Keratinocyte (primary cell): ENCODE measurements around the gene UTP14C. TPM values are rescaled to one million over a fixed set of nuclear protein-coding genes. Genes with fewer than 3 reads are reported as not detected.

Experiments
- DNase-seq: peaks from one replicate; pipeline ENCODE4 v3.0.0-alpha.2; 2011; ENCODE audit warnings: low read depth, missing footprints, low spot score
- FAIRE-seq: peaks from 2 replicates; lab custom pipeline; 2011; peaks lifted over from hg19 to GRCh38; lab: Jason Lieb, UNC
- H2AFZ ChIP-seq: 2 replicates; pipeline ENCODE4 v1.6.0; 2012; ENCODE audit warnings: low read length, control low read depth, inconsistent platforms; ENCODE audit not compliant: control insufficient read depth
- H3K27ac ChIP-seq: 2 replicates; pipeline ENCODE4 v1.5.1; 2011; ENCODE audit warnings: low read length; ENCODE audit not compliant: control insufficient read depth, insufficient read depth
- H3K27me3 ChIP-seq: 3 replicates; pipeline ENCODE4 v1.6.0; 2011; ENCODE audit warnings: low read length; ENCODE audit not compliant: control insufficient read depth, insufficient read depth; ENCODE audit errors: extremely low read depth
- H3K36me3 ChIP-seq, 2 experiments: 2 replicates in 1 of 2; 3 replicates in 1 of 2; pipeline ENCODE4 v1.5.1; 2011; ENCODE audit warnings: low read length in 2 of 2, mild to moderate bottlenecking in 1 of 2; ENCODE audit not compliant: control insufficient read depth in 2 of 2, insufficient read depth in 2 of 2; ENCODE audit errors: extremely low read depth in 1 of 2
- H3K4me1 ChIP-seq: 3 replicates; pipeline ENCODE4 v1.5.1; 2011; ENCODE audit warnings: low read length; ENCODE audit not compliant: control insufficient read depth, insufficient read depth; ENCODE audit errors: extremely low read depth
- H3K4me2 ChIP-seq: 3 replicates; pipeline ENCODE4 v1.6.0; 2011; ENCODE audit warnings: low read depth, low read length; ENCODE audit not compliant: control insufficient read depth, insufficient read depth; ENCODE audit errors: extremely low read depth
- H3K4me3 ChIP-seq, 3 experiments: fragments of 200-600 bp in 1 of 3; sonication (generic) in 1 of 3; 2 replicates in 2 of 3; 3 replicates in 1 of 3; pipeline ENCODE4 v1.5.1; 2011 to 2016; ENCODE audit warnings: low read length in 3 of 3, mild to moderate bottlenecking in 3 of 3, control low read depth in 2 of 3, inconsistent platforms in 1 of 3, low read depth in 1 of 3, mixed read lengths in 1 of 3, mixed run types in 1 of 3, moderate library complexity in 1 of 3; ENCODE audit not compliant: control insufficient read depth in 2 of 3, insufficient read depth in 2 of 3; ENCODE audit errors: extremely low read depth in 1 of 3
- H3K79me2 ChIP-seq: 2 replicates; pipeline ENCODE4 v1.6.0; 2012; ENCODE audit warnings: low read length; ENCODE audit not compliant: control insufficient read depth, insufficient read depth
- H3K9ac ChIP-seq: 3 replicates; pipeline ENCODE4 v1.6.0; 2011; ENCODE audit warnings: low read length; ENCODE audit not compliant: control insufficient read depth, insufficient read depth; ENCODE audit errors: extremely low read depth
- H3K9me1 ChIP-seq: 3 replicates; pipeline ENCODE4 v1.6.0; 2011; ENCODE audit warnings: low read length; ENCODE audit not compliant: control insufficient read depth, insufficient read depth; ENCODE audit errors: extremely low read depth
- H3K9me3 ChIP-seq: 2 replicates; pipeline ENCODE4 v1.5.1; 2012; ENCODE audit warnings: low read depth, low read length; ENCODE audit not compliant: control insufficient read depth
- H4K20me1 ChIP-seq: 3 replicates; pipeline ENCODE4 v1.6.0; 2011; ENCODE audit warnings: low read length; ENCODE audit not compliant: control insufficient read depth, insufficient read depth; ENCODE audit errors: extremely low read depth
- CTCF ChIP-seq, 3 experiments: IDR thresholded peaks in 1 of 3; conservative IDR thresholded peaks in 1 of 3; optimal IDR thresholded peaks in 1 of 3; 2 replicates in 2 of 3; 3 replicates in 1 of 3; pipeline versions ENCODE3 to v1.5.1; 2011; ENCODE audit warnings: low read length in 3 of 3, mild to moderate bottlenecking in 3 of 3, moderate library complexity in 2 of 3, control low read depth in 1 of 3, inconsistent platforms in 1 of 3; ENCODE audit not compliant: insufficient read depth in 2 of 3; ENCODE audit errors: extremely low read depth in 1 of 3
- EZH2 ChIP-seq: IDR thresholded peaks from one replicate; pipeline ENCODE4 v1.6.1; 2012; ENCODE audit warnings: inconsistent platforms, mild to moderate bottlenecking, low read length, moderate library complexity
- dilution Hi-C: fragments of 300-500 bp; cut with MboI; formaldehyde crosslinking; loops from one replicate; pipeline ENCODE4 v1.7.0; 2020; ENCODE audit warnings: low sequenced_read_pairs; ENCODE audit not compliant: extremely low pct_ligation_motif_present
- polyA plus RNA-seq, 5 experiments: library from polyadenylated mRNA; depleted of rRNA in 3 of 5; stranded (reverse) in 3 of 5; stranded (forward) in 1 of 5; unstranded in 1 of 5; fragments of >200 nt; gene quantifications; 1 replicate in 1 of 5; 2 replicates in 3 of 5; 3 replicates in 1 of 5; pipeline versions ENCODE4 v1.2.1 to v1.2.3, GENCODE V29; 2011 to 2012; ENCODE audit warnings: missing spikeins in 2 of 5, low read depth in 1 of 5, low replicate concordance in 1 of 5

The UTP14C gene
- polyA plus RNA-seq, 1 donor (not counting 4 experiments of a cell fraction or from before 2014, with no cell fraction given), result 10.8 TPM

- Histone ChIP-seq H3K4me3 (no peak overlapping the region), H3K79me2 (peaks cover 18% of the 10 kb centered on the region), H3K9me3 (no peaks in the 10 kb centered on the region), H3K4me2 (no peak overlapping the region), H3K9me1 (no peaks in the 10 kb centered on the region), H3K4me1 (no peaks in the 10 kb centered on the region), H4K20me1 (peaks cover 1% of the 10 kb centered on the region), H2AFZ (no peak overlapping the region), H3K9ac (no peak overlapping the region), H3K27me3 (no peaks in the 10 kb centered on the region), H3K27ac (no peak overlapping the region), H3K36me3 (peaks cover 5% of the 10 kb centered on the region in 2 experiments)
- DNase-seq (no peak), FAIRE-seq (no peak)
- TF ChIP-seq CTCF (optimal IDR thresholded peaks at IDR 0.05 in 1 of 3, IDR thresholded peaks at IDR 0.05 in 1 of 3, conservative IDR thresholded peaks at IDR 0.05 in 1 of 3; ENCODE audit: extremely low read depth in 1 of 3, insufficient read depth in 2 of 3, low read length in 3 of 3) (no peak), EZH2 (no peak)
- dilution Hi-C loops, result no loop called here
These were observed 4.3 kb upstream of the UTP14C start for GRCh38 chr13:52020191-52020590.

GRCh38 chr13:52022356-52022755 lies 2.1 kb upstream of the UTP14C start:
- Histone ChIP-seq H3K27me3 (no peaks in the 10 kb centered on the region), H3K9me3 (no peaks in the 10 kb centered on the region), H3K27ac (no peak overlapping the region), H3K9me1 (no peaks in the 10 kb centered on the region), H3K9ac (no peak overlapping the region), H3K4me2 (no peak overlapping the region), H4K20me1 (no peaks in the 10 kb centered on the region), H3K4me3 (no peak overlapping the region), H3K4me1 (peaks cover 6% of the 10 kb centered on the region), H2AFZ (no peak overlapping the region), H3K79me2 (peaks cover 7% of the 10 kb centered on the region), H3K36me3 (peaks cover 5 to 10% of the 10 kb centered on the region in 2 experiments)
- TF ChIP-seq EZH2 (no peak), CTCF (optimal IDR thresholded peaks at IDR 0.05 in 1 of 3, IDR thresholded peaks at IDR 0.05 in 1 of 3, conservative IDR thresholded peaks at IDR 0.05 in 1 of 3; ENCODE audit: extremely low read depth in 1 of 3, insufficient read depth in 2 of 3, low read length in 3 of 3) (no peak)
- DNase-seq (no peak), FAIRE-seq (no peak)
- dilution Hi-C loops, result no loop called here
